Effector memory CD8-positive, alpha-beta T cell (primary cell): ENCODE results near the gene TRIM67.

ENCODE experiments used
- ATAC-seq: fragments of 150-1000 bp; cut with Tn5 transposase; replicated peaks from 2 replicates; pipeline ENCODE4 v1.10.0; 2021; ENCODE audit warnings: mild to moderate bottlenecking, moderate library complexity
- DNase-seq, 3 experiments: peaks; one replicate each; pipeline ENCODE4 v3.0.0; 2021
- H3K27ac Mint-ChIP-seq, 2 donors: one replicate each; pipeline ENCODE4 v1.8.0; 2022; ENCODE audit warnings: mild to moderate bottlenecking in 2 of 2, mixed read lengths in 2 of 2, moderate library complexity in 2 of 2
- H3K27me3 Mint-ChIP-seq, 2 donors: one replicate each; pipeline ENCODE4 v1.8.0; 2022; ENCODE audit warnings: mixed read lengths in 2 of 2
- H3K36me3 Mint-ChIP-seq: one replicate; pipeline ENCODE4 v1.8.0; 2022; ENCODE audit warnings: mild to moderate bottlenecking, moderate library complexity, mixed read lengths; ENCODE audit not compliant: insufficient read depth
- H3K4me1 Mint-ChIP-seq, 2 donors: one replicate each; pipeline ENCODE4 v1.8.0; 2022; ENCODE audit warnings: low read depth in 2 of 2, mixed read lengths in 2 of 2
- H3K4me3 Mint-ChIP-seq, 2 donors: one replicate each; pipeline ENCODE4 v1.8.0; 2022; ENCODE audit warnings: mild to moderate bottlenecking in 2 of 2, mixed read lengths in 2 of 2, moderate library complexity in 2 of 2
- H3K9me3 Mint-ChIP-seq, 2 donors: one replicate each; pipeline ENCODE4 v1.8.0; 2022; ENCODE audit warnings: mixed read lengths in 2 of 2

TRIM67 gene

DNA sequence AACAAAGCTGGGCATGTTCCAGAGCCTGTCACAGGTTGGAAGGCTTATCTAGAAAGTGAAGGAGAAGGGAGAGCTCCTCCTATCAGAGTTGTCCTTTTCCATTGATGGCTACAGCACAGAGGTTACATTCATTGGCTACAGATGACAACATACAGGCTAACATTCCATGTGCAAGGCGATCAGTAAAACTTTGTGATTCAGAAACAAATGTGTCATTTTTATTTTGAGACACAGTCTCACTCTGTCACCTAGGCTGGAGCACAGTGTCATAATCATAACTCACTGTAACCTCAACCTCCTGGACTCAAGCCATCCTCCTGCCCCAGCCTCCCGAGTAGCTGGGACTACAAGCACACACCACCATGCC, 32.6 kb downstream of the TRIM67 start:
- Mint-ChIP-seq H3K36me3 (no peaks in the 10 kb centered on the region), H3K9me3 (no peaks in the 10 kb centered on the region), H3K27me3 (peaks cover 23 to 76% of the 10 kb centered on the region in 2 donors), H3K4me3 (no peak overlapping the region), H3K27ac (no peak overlapping the region), H3K4me1 (no peaks in the 10 kb centered on the region)
- no peak for ATAC-seq
- DNase-seq, result no peak

DNA sequence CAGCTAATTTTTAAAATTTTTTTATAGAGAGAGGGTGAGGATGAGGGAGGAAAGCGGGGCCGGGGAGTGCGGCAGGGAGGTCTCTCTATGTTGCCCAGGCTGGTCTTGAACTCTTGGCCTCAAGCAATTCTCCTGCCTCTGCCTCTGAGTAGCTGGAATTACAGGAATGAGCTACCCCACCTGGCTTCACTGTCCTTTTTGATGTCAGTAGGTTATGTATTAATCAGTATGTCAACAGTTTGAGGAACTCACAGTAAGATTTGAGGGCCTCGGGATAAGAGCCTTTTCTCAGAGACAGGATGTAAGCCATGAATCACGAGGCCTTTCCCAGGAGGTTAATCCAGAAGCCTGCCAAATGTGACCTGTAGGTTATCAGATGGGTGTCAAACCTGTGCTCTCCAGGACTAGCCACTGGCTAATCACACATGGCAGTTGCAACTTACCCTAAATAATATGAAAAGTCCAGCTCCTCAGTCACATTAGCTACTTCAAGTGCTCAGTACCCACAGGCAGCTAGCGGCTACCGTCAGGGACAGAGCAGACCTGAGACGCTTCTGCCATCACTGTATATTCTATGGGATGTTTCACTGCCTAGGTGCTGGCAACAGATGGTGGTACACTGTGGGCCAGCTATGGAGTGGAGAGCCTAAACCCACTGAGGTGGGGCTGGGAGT, 33.1 kb downstream of the TRIM67 start:
- Mint-ChIP-seq H3K27me3 (peaks cover 21 to 76% of the 10 kb centered on the region in 2 donors), H3K36me3 (no peaks in the 10 kb centered on the region), H3K27ac (no peak overlapping the region), H3K4me3 (no peak overlapping the region), H3K9me3 (no peaks in the 10 kb centered on the region), H3K4me1 (no peaks in the 10 kb centered on the region)
- ATAC-seq (no peak), DNase-seq (no peak)

DNA sequence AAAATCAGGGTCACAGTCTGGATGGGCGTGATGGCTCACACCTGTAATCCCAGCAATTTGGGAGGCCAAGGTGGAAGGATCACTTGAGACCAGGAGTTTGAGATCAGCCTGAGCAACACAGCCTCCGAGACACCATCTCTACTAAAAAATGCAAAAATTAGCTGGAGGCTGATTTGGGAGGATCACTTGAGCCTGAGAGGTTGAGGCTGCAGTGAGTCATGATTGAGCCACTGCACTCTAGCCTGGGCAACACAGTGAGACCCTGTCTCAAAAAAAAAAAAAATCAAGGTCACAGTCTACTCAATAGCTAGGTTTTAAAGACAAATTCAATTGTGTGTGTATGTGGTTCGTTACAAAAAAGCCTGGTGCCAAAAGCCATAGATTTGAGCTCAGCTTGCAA, 34.4 kb downstream of the TRIM67 start:
- Mint-ChIP-seq H3K36me3 (no peaks in the 10 kb centered on the region), H3K27me3 (peaks cover 20 to 76% of the 10 kb centered on the region in 2 donors), H3K4me1 (no peaks in the 10 kb centered on the region), H3K27ac (no peak overlapping the region), H3K9me3 (no peaks in the 10 kb centered on the region), H3K4me3 (no peak overlapping the region)
- ATAC-seq (no peak), DNase-seq (no peak)

DNA sequence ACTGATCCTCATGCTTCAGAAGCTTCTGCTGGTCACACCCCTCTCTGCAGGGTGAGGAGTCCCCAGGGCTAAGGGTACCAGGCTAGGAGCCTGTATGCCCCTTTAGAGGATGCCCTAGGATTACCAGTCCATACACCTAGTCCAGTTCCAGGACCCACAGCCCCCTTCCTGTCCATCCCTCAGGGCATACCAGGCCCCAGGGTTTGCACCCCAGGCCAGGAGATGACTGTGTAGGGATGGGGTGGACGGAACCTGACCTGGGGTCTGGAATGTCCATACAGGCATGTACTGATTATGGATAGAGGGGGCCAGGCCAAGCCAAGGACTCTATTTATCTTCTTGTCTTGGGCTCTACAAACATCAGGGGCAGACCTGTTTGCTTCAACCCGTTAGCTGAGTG, 34.9 kb downstream of the TRIM67 start:
- Mint-ChIP-seq H3K36me3 (no peaks in the 10 kb centered on the region), H3K27ac (no peak overlapping the region), H3K4me1 (peaks cover 1 to 2% of the 10 kb centered on the region in 2 donors), H3K4me3 (no peak overlapping the region), H3K9me3 (no peaks in the 10 kb centered on the region), H3K27me3 (peaks cover 23 to 76% of the 10 kb centered on the region in 2 donors)
- DNase-seq (no peak), ATAC-seq (no peak)

DNA sequence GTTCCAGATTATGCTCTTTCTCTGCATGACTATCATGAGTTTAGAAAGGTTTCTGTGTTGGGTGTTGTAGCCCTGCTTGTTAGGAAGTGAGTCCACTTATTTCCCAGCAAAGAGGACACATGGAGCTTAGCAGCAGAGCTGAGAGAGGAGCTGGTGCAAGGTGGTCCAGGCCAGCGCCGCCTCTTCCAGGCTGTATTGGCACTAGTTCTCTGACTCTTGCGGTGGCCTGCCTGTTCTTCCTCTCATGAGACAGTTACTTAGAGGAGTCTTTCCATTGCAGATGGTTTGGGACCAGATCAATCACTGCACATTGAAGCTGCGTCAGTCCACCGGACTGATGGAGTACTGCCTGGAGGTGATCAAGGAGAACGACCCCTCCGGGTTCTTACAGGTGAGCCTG, 38.0 kb downstream of the TRIM67 start:
- no peaks in the 10 kb centered on the region for H3K36me3 Mint-ChIP-seq
- no peak for DNase-seq
- no peak for ATAC-seq
- H3K4me3 Mint-ChIP-seq, result no peak overlapping the region
- no peaks in the 10 kb centered on the region for H3K9me3 Mint-ChIP-seq
- peaks cover 11 to 12% of the 10 kb centered on the region in 2 donors for H3K4me1 Mint-ChIP-seq
- no peak overlapping the region for H3K27ac Mint-ChIP-seq
- peaks cover 34 to 89% of the 10 kb centered on the region in 2 donors for H3K27me3 Mint-ChIP-seq

DNA sequence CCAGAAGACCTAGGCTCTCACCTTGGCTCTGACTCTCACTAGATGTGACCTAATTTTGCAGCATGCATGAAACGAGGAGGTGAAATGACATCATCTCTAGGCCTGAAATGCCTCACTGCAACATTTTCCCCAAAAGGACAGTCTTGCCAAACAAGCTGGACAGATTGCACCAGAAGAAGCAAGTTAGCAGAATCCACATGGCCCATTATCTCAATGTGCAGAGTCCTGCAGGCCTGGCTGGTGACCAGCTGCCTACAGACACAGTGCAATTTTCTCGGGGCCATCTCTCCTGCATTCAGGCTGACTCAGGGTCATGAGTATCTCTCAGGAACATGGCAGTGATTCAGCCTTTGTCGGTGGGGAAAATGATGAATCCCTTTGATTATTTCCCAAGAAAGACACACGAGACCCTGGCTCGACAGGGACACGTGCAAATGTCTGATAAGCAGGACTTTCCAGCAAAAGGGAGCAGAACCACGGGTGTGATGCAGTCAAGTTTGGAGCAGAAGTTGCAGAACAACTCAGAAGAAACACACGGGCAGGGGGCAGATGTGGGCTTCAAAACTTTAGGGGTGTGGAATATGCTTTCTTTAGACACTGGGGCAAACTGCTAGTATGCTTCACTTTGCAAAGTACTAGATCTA, 38.7 kb downstream of the TRIM67 start:
- no peaks in the 10 kb centered on the region for H3K36me3 Mint-ChIP-seq
- ATAC-seq, result no peak
- DNase-seq, result no peak
- H3K4me3 Mint-ChIP-seq, result no peak overlapping the region
- no peak overlapping the region for H3K27ac Mint-ChIP-seq
- peaks cover 36 to 90% of the 10 kb centered on the region in 2 donors for H3K27me3 Mint-ChIP-seq
- no peaks in the 10 kb centered on the region for H3K9me3 Mint-ChIP-seq
- peaks cover 11 to 12% of the 10 kb centered on the region in 2 donors for H3K4me1 Mint-ChIP-seq

DNA sequence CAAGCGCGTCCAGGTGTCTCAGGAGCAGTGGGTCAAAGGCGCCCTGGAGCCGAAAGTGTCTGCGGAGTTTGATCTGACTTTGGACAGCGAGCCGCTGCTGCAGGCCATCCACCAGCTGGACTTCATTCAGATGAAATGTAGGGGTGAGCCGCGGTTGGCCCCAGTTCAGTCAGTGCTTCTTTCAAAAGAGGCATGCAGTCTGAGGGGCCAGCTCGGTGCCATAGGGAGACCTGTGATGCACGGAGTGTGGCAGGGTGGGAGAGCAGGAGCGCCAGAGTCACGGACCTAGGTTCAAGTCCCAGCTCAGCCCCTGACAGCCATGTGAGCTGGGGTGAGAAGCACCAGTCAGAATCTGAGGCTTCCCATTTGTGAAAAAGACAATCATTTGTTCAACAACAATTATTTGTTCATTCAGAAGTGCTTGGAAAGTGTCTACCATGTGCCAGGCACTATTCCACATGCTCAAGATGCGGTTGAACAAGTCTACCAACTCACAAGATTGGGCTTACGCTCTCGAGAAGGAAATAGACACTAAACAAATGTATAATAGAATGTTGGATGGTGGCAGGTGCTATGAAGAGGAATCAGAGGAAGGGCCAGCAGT, 39.6 kb downstream of the TRIM67 start:
- Mint-ChIP-seq H3K27ac (no peak overlapping the region), H3K27me3 (peaks cover 36 to 83% of the 10 kb centered on the region in 2 donors), H3K9me3 (no peaks in the 10 kb centered on the region), H3K4me1 (peaks cover 11 to 12% of the 10 kb centered on the region in 2 donors), H3K36me3 (no peaks in the 10 kb centered on the region), H3K4me3 (no peak overlapping the region)
- no peak for DNase-seq
- ATAC-seq, result no peak

DNA sequence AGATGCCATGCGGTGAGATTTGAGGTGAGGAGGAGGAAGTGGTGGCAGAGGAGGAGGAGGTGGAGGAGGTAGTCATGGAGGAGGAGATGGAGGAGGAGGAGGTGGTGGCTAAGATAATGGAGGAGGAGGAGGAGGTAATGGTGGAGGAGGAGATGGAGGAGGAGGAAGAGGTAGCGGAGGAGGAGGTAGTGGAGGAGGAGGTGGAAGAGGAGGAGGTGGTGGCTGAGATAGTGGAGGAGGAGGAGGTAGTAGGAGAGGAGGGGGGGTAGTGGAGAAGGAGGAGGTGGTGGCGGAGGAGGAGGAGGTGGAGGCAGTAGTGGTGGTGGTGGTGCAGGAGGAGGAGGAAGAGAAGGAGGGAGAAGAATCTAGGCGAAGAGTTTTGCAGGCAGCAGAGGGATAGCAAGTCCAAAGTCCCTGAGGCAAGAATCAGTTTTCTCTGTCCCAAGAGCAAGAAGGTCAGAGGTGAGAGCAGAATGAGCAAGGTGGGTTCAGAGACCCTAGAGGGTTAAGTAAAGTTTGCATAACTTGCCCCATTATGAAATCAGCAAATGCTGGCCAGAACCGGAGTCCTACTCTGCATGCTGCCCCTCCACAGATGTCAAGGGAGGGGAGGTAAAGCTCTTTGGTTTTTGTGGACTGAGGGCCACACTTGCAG, 40.2 kb downstream of the TRIM67 start:
- no peak overlapping the region for H3K27ac Mint-ChIP-seq
- peaks cover 11 to 12% of the 10 kb centered on the region in 2 donors for H3K4me1 Mint-ChIP-seq
- H3K4me3 Mint-ChIP-seq, result no peak overlapping the region
- peaks cover 35 to 77% of the 10 kb centered on the region in 2 donors for H3K27me3 Mint-ChIP-seq
- no peaks in the 10 kb centered on the region for H3K9me3 Mint-ChIP-seq
- ATAC-seq (no peak), DNase-seq (no peak)
- no peaks in the 10 kb centered on the region for H3K36me3 Mint-ChIP-seq

DNA sequence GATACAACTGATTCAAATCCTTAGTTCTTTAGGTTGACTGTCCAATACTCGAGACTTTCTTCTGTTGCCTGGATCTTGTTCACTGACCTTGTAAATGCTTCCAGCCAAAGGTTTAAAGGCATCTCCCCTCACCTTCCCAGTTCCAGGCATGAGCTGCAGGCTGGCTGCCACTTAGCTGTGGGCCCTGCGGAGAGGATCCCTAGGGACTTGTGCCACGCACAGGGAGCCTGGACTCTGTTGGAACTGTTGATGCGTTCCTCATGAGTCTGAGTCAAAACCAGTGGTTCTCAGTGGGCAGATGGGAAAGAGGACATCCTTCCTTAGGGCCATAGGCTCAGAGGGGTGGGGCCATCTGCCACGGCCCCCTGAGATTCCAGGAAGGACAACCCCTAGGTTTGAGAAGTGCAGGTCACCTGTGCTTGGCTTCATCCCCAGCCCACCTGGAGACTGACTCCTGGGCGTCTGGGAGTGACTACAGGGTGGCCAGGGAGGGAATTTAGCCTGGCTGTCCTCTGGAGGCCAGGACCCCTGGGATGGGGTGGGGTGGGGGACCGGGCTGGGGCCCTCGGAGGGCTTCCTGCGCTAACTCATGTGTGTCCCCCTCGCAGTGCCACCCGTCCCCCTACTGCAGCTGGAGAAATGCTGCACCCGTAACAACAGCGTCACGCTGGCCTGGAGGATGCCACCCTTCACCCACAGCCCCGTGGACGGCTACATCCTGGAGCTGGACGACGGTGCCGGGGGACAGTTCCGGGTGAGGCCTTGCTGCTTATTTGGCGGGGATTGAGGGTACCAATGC, 41.6 kb downstream of the TRIM67 start:
- Mint-ChIP-seq H3K9me3 (no peaks in the 10 kb centered on the region), H3K4me1 (peaks cover 11 to 12% of the 10 kb centered on the region in 2 donors), H3K4me3 (no peak overlapping the region), H3K27ac (no peak overlapping the region), H3K27me3 (peaks cover 25 to 66% of the 10 kb centered on the region in 2 donors), H3K36me3 (no peaks in the 10 kb centered on the region)
- ATAC-seq (no peak), DNase-seq (no peak)

DNA sequence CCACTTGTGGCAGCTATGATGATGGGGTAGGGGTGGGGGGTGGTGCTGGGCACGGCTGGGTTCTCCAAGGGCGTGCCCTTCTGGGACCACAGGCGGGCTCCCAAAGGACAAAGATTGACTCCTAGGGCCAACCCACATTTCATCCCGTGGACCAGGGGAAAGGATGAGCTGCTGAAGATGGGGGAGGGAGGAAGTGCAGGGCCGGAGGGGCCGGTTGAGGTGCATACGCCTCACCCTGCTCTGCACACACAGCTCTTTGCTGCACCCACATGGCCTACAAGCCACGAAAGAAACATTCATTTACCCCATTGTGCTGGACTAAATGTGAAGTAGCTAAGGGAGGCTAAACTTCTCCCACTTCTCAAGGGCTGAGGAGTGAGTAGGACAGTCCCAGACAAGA, 45.0 kb downstream of the TRIM67 start:
- H3K9me3 Mint-ChIP-seq, result no peaks in the 10 kb centered on the region
- H3K27ac Mint-ChIP-seq, result no peak overlapping the region
- H3K4me3 Mint-ChIP-seq, result no peak overlapping the region
- peaks cover 12 to 36% of the 10 kb centered on the region in 2 donors for H3K27me3 Mint-ChIP-seq
- ATAC-seq (no peak), DNase-seq (no peak)
- H3K4me1 Mint-ChIP-seq, result peaks cover 15 to 17% of the 10 kb centered on the region in 2 donors
- no peaks in the 10 kb centered on the region for H3K36me3 Mint-ChIP-seq

DNA sequence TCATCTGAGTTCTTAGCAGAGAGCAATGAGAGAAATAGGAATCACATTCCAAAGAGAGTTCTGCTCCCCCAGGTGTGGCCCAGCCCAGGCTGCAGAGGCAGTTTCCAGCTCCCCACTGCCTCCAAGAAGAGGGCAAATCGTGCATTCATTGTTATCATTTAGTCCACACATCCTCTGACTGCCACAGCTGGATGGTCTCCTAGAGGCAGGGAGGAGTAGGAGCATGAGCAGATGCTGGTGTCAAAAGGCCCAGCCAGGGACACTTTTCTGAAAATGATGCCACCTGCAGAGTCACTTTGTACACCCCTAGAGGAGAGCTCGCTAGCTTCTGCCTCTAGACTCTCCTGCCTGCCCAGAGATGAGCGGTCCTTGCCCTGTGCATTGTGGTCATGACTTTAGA, 45.6 kb downstream of the TRIM67 start:
- no peaks in the 10 kb centered on the region for H3K9me3 Mint-ChIP-seq
- no peaks in the 10 kb centered on the region for H3K36me3 Mint-ChIP-seq
- H3K4me1 Mint-ChIP-seq, result peaks cover 11 to 12% of the 10 kb centered on the region in 2 donors
- DNase-seq, result no peak
- no peak overlapping the region for H3K4me3 Mint-ChIP-seq
- ATAC-seq, result no peak
- no peak overlapping the region for H3K27ac Mint-ChIP-seq
- H3K27me3 Mint-ChIP-seq, result peaks cover 10 to 30% of the 10 kb centered on the region in 2 donors

DNA sequence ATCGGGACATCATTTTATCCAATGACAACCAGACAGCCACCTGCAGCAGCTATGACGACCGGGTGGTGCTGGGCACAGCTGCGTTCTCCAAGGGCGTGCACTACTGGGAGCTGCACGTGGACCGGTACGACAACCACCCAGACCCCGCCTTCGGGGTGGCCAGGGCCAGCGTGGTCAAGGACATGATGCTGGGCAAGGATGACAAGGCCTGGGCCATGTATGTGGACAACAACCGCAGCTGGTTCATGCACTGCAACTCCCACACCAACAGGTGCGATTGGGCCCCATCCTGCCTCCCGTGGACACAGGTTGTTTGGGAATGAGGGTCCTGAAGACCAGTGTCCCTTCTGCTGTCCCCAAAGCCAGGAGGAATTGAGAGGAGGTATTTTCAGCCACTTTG, 47.1 kb downstream of the TRIM67 start:
- H3K27ac Mint-ChIP-seq, result no peak overlapping the region
- peaks cover 7 to 9% of the 10 kb centered on the region in 2 donors for H3K4me1 Mint-ChIP-seq
- H3K4me3 Mint-ChIP-seq, result no peak overlapping the region
- DNase-seq, result no peak
- no peaks in the 10 kb centered on the region for H3K36me3 Mint-ChIP-seq
- no peak for ATAC-seq
- no peaks in the 10 kb centered on the region for H3K9me3 Mint-ChIP-seq
- peaks cover 10 to 21% of the 10 kb centered on the region in 2 donors for H3K27me3 Mint-ChIP-seq

DNA sequence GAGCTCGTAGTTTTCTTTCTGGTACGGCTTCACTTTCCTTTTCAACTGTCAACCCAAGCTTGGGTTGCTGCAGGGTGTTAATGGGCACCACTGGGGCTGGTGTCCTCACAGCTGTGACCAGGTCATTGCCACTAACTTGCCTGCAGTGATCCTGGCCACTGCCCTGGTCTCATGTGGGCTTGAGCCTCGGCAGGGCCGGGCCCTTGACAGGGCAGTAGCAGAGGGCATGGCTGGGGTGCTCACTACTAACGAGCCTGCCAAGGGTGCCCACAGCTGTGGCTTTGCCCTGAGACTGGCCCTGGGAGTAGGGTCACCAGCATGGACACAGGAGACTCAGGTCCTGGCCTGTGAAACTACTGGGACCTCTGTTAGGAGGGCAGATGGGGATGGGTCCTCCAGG, 47.7 kb downstream of the TRIM67 start:
- Mint-ChIP-seq H3K9me3 (no peaks in the 10 kb centered on the region), H3K27me3 (peaks cover 6 to 20% of the 10 kb centered on the region in 2 donors), H3K4me1 (peaks cover 7 to 9% of the 10 kb centered on the region in 2 donors), H3K27ac (no peak overlapping the region), H3K36me3 (no peaks in the 10 kb centered on the region), H3K4me3 (no peak overlapping the region)
- DNase-seq (no peak), ATAC-seq (no peak)
